Activated CD8-positive, alpha-beta memory T cell treated with anti-CD3 and anti-CD28 coated beads for 24 hours (primary cell): Measurements from ENCODE around the gene NT5DC1.
"Not testable (repeated sequence)": the region's sequence is repeated elsewhere in the genome, so short reads cannot be mapped to it uniquely, and the experiment has no call there.

Source experiments
- DNase-seq: peaks from one replicate; pipeline ENCODE4 v3.0.0-alpha.2; 2020

Gene NT5DC1

DNA sequence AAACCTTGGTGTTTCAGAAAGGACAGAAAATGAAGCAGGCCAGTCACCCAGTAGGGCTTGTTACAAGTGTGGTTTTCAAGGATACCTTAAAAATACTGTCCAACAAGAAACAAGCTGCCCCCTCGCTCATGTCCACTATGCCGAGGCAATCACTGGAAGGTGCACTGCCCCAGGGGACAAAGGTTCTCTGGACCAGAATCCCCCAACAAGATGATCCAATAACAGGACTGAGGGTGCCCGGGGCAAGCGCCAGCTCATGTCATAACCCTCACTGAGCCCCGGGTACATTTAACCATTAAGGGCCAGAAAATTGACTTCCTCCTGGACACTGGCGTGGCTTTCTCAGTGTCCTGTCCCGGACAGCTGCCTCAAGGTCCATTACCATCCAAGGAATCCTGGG, 6.6 kb upstream of the NT5DC1 start:
- DNase-seq = no peak

DNA sequence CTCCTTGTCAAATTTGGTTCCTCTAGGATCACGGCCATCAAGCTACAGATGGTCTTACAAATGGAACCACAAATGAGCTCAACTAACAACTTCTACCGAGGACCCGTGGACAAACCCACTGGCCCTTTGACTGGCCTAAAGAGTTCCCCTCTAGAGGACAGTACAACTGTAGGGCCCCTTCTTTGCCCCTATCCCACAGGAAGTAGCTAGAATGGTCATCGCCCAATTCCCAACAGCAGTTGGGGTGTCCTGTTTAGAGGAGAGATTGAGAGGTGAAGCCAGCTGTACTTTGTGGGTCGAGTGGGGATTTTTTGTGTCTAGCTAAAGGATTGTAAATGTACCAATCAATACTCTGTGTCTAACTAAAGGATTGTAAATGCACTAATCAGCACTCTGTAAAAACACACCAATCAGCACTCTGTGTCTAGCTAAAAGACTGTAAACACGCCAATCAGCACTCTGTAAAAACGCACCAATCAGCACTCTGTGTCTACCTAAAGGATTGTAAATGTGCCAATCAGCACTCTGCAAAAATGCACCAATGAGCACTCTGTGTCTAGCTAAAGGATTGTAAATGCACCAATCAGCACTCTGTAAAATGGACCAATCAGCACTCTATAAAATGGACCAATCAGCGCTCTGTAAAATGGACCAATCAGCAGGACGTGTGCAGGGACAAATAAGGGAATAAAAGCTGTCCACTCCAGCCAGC, 4.4 kb upstream of the NT5DC1 start:
- not testable (repeated sequence) for DNase-seq

DNA sequence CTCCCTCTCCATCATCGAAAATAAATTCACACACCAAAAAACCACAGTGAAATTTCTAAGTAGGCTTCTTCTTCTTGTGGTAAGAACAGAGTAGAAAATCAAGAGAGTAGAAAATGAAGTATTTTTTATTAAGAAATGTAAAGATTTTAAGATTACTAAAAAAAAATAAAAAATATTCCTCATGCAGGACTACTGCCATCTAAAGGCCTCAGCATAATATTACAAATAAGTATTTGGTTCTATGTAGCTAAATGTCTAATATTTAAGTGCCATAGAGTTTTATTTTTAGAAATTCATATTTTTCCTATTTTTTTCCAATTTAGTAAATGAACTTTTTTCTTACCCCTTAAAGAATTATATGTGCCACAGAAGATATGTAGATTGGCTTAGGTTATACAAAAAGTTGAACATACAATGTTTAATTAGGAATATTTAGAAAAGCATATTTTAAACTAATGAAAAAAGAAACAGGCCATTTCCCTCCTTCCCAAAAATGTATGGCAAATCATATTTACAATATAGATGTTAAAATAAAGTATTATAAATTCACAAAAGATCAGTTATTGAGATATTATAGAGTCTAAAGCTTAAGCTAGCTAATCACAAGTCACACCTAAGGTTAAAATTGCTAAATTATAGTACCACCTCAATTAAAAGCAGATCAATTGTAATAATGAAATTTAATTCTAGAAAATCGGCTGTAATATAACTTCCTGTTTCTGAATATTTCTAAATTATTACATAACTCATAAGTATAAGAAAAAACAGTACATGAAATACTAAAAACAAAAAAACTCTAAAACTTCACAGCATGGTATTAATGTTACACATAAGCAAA, 3.5 kb upstream of the NT5DC1 start:
- DNase-seq = no peak

DNA sequence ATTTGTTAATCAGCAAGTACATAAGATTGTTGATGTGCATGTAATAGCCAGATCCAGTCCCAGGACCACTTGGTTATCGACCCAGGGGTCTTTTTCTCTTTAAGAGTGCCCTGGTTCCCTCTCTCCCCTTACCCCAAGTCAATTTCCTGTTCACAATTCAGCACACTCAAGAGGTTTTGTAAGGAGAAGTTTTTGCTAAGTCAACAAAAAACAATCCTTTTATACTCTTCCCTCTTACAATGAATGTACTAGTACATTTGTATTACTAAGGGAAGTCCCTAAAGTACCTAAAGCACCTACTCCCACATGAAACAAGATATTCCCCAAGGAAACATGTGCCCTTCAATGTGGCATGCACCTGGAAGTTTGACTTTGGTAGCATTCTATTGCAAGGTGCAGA, 1.6 kb upstream of the NT5DC1 start:
- DNase-seq = no peak

DNA sequence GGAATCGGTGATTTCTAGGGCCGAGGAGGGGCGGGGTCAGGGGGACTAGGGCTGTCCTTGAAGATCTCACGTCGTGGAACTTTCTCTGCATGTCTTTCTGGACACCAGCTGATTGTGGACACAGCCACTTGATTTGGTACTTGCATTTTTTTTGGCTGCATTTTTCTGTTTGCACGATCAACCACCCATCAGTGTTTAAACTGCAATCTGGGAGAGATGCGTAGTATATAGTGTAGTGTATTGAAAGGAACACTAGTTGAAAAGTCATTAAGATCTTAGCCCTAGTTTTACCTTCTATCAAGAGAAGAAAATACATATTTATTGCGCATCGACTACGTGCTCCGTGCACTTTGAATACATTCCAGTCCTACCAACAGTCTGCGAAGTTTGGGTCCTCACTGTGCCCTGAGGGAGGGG, 657 bp downstream of the NT5DC1 start:
- no peak for DNase-seq

DNA sequence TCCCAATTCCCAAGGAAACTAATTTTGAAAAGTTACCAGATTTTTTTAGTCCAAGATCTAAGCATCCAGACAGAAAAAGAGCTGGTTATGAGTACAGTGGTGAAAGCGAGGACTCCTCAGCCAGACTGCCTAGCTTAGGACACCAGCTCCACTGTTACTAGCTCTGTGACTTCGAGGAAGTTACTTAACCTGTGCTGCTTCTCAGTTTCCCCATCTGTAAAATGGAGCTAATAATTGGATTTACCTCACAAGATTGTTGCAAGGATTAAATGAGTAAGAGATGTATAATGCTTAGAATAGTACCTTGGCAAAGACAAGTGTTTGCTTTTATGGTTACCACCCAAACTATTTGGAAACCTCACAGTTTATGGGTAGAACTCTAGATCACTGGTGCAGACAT, 1.1 kb downstream of the NT5DC1 start:
- DNase-seq = no peak

DNA sequence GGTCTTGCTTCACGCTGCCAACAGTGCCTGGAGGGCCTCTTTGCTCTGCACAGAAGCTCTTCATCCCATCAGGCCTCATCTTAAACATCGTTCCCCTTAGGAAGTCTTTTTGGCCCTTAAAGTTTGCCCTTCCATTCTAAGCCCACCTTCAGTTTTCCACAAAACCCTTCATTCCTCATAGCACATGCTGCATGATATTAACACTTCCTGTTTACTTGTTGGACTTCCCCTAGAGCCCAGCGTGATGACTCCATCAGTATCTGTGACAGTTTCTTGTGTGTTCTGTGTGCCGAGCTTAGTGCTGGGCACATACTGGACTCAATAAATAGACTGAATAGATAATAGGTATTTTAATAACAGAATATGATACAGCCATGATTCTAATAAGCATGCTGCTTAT, 2.2 kb downstream of the NT5DC1 start:
- DNase-seq = no peak

DNA sequence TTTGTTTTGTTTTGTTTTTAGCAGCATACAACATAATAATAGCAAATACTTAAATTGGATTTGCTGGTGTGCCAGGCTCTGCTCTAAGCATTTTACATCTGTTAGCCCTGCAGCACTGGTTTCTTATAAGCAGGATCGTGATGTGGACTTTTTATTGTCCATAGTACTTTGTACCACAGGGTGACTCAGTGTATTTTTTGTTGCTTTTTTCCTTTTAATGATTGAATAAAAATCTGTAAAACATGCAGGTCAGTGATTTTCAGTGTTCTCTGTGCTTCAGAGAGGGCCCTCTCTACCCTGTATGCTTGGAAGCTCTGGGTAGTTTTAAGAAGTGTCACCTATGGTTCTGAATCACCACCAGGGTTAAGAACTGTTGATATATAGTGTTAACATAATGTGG, 4.0 kb downstream of the NT5DC1 start:
- no peak for DNase-seq

DNA sequence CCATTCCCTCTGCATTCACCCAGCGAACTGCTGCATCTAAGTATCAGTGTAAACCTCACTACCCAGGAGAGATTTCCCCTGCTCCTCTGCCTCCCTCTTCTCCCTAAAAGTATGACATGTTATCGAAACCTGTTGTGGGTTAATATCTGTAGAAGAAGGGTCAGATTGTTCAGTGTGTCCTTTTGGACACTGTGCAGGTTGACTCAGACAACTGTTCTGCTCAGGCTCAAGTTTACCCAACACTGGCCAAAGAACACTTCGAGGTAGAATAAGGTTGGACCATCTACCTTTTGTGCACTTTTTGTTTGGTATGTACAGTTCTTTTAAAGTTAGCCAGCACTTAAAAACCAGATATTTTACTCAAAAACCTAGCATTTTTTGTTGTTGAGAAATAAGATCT, 4.6 kb downstream of the NT5DC1 start:
- no peak for DNase-seq

DNA sequence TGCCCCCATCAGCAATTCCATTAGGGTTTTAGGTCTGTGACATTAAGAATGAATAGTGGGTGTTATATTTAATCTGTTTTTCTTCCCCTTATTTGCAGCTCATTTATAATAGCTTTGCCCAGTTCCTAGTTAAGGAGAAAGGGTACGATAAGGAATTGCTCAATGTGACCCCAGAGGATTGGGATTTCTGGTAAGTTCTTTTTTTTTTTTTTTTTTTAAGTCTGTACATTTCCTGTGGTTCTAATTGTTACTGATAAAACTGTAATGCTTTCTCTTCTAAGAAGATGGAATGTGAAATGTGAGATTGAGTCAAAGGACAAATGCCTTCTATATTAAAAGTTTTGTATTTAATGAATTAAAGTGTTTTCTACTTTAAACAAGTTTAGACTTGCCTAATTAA, 5.5 kb downstream of the NT5DC1 start:
- DNase-seq = no peak

DNA sequence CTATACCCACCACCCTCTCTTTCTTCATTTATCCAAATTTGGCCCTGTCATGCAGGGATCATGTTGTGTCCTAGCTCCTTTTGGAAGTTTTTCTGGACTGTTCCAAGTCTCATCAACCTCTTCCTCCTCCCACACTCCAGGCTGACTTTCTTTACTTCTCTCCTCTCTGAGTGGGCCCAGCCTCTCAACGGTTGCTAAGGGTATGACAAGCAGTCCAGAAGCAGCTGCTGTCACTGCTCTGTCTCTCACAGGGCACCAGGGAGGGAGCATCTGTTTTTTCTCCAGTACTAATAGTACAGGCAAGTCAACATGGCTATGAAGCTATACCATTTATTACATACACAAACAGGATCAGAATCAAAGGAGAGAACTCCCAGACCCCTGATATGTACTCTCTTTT, 8.2 kb downstream of the NT5DC1 start:
- no peak for DNase-seq

DNA sequence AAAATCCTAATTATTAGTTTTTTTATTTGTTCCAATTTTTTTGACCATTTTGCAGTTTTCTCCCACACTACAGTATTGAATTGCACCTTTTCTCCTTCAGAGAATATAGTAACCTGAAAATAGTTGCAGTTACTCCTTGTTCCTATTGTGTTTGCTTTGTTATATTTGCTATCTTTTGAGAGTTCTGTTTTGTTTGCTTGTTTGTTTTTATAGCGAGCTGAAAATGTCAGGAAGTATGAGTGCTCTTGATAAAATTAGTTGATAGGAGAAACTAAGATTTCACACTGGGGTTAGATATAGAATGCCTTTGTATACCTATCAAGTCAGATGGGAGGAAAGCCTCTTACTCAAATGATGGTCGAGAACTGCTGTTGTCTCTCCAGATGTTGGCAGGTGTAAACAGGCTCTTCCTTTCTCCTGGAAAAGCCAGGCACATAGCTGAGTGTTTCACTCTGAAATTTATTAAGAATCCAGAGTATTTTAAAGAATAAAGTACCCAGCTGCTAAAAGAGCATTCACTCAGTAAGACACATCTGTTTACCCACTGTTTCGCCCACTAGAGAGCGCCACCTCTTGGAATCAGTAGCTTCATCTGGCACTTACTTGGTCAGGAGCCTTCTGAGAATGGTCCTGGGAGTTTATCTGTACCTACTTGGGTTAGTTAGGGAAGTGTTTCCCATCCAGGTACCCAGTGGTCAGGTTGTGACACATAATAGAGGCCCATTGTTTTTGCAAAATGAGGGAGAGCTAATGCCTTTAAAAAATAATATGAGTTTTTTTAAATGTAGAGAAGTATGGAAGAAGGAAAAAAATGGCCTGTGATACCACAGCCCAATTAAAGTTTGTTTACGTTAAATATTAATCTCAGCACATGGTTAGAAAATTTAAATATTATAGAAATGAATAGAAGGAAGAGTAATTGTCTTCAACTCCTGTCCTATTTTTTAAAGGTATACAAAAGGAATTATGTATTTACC, 11.2 kb downstream of the NT5DC1 start:
- no peak for DNase-seq

DNA sequence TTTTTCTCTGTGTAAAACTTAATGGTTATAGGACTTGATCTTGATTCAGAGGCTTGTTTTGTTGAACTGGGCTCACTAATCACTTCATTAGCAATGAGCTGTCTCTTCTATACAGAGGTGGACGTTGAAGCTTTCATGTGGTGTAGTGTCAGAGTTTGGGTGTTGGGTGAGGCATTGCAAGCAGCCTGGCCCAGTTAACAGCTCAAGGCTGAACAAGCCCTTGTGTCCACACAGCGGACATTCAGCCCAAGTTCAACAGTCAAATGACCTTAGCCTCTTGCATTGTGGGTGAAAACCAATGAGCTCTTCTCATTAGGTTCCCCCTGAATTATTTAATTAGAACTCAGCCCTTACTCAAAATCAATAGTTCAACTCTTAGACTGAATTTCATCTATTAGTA, 12.7 kb downstream of the NT5DC1 start:
- DNase-seq = no peak

DNA sequence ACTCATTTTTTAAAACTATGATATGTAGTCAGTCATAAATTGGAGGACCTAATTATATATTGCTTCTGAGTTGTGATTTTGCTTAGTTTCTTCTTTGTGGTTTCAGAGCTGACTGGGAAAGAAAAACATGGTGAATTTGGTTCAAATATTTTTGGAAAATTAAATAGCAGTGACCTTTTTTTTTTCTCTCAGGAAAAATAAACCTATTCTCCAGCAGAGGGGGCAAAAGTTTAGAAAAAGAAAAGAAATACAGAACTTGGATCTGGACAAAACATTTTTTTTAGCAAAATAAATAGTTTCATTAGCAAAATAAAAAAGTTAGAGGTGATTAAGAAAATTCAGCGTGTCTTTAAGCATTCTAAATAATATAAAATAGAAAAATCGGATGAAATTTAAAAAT, 15.1 kb downstream of the NT5DC1 start:
- DNase-seq = no peak

DNA sequence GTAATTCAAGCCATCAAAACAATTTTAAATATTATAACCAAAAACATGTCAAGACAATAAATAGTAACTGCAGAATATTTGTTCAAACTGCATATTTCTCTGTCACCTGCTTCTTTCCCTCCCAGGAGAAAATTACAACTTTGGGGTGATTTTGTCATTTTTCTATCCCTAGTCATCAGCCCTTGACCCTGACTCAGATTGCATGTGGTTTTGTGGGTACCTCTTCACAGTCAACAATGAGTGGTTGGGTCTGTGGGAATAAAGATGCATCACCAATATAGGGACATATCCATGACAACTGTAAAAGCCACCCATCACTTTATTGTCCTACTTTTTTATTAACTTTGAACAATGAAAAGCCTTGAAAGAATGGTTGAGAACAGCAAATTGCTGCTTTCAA, 18.0 kb downstream of the NT5DC1 start:
- no peak for DNase-seq

DNA sequence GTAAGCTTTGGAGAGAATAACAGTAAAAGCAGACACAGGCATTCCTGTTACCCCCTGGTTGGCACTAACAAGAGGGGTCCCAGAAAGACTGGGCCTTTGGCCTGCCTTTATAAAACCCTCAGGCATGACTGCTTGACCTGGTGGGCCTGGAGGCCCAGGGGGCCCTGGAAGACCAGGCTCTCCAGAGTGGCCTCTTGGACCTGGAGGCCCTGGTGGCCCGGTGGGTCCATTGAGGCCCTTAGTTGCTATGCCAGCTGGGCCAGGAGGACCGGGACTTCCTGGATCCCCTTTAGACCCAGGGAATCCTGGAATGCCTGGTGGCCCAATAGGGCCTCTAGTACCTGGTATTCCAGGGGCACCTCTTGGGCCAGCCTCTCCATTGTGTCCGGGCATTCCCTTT, 19.8 kb downstream of the NT5DC1 start:
- no peak for DNase-seq

DNA sequence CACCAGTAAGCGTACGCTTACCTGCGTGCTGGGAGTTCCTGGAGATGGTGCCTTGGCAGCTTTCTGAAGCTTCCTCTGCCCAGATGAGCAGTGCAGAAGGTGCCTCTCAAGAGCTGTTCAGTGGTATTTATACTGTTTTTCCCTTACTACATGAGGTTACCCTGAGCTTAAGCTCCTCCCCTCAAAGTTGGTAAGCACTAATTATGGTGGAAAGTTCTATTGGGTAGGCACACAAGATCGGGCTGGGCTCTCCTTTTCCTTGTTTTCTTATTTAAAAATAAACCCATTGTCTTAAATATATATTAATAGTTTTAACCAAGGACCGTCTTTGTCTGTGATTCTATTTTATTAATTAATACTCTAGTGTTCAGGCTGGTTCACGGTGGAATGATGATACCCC, 25.4 kb downstream of the NT5DC1 start, which contains the start of gene COL10A1:
TSS of gene COL10A1 (minus strand) at position 101 of the 400 bp plus-strand sequence. CDS start 640 bp downstream, outside the sequence.
- DNase-seq = no peak

DNA sequence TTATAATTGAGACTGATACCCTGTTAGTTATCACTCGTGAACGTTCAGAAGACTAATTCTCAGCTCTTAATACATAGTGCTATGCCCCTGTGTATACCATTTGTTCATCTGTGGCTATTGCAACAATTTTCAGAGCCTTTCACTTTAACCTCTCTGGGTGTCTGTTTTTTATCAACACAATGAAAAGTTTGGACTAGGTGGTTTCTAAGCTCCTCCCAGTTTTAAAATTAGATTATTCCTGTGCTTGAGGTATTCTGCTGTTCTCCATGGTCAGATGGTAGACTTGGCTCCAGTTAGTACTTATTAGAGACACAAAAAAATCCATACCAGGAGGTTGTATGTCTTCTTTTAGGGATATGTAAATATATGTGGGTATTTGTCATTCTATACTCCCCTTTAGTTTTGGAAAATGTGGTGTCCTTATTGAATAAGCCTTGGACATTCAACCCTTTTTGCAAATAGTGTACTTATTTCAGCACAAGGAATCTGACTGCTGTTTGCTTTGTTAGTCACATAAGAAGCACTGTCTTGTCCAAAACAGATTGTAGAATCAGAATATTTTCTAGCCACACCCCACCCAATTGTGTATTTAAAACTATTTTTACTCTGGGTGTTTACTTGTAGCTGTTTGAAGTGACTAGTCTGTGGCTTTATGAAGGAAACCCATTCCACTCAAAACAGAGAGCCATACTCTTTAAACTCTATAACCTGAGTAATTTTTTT, 27.3 kb downstream of the NT5DC1 start:
- DNase-seq = no peak

DNA sequence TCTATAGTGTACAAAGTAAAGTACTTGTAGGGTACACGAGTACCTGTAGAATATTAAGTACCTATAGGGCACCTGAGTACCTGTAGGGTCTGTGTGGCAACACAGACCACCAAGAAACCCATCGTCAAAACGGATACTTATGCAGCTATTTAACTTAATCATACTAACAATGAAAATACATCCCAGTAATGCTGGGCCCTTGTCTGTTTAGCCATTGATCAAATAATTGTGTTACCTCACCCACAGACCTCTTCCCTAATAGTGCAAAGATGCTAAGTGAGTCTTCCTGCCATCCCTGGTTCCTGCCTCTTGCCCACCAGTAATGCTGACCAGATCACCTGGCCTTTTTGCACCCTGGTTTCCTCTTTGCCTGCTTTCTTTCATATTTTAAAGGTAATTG, 32.8 kb downstream of the NT5DC1 start:
- no peak for DNase-seq

DNA sequence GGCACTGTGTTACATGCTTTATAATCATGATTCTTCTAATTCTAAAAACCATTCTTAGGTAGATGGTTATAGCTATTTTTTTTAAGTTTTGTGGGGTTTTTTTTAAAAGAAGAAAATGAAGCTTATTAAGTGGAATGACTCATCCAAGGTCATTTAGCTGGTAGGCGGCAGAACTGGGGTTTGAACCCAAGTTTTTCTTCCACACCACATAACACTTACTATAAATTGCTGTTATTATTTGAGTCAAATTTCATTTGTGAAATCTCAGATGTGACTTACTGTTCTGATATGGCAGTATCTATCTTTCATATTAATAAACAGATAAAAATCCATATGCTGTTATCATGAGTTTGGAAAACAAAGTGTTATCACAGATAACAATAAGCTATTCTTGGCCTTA, 35.7 kb downstream of the NT5DC1 start:
- DNase-seq = no peak

DNA sequence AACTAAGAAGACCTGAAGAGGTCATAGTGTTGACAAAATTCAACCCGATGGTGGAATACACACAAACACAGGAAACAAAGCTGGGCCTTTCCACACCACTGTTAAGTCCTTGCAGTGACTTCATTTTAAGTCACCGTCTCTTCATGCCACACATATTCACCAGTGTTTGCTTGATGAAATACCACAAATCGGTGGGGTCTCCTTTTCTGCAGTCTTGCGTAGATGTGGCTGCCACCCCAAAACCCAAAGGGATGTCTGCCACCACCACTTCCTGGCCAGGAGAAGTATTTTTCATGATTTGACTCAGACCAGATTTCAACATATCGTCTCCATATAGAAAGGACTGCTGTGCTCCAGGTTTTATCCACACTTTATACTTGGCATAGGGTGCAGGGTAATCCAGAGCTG, 36.3 kb downstream of the NT5DC1 start:
- DNase-seq = no peak

DNA sequence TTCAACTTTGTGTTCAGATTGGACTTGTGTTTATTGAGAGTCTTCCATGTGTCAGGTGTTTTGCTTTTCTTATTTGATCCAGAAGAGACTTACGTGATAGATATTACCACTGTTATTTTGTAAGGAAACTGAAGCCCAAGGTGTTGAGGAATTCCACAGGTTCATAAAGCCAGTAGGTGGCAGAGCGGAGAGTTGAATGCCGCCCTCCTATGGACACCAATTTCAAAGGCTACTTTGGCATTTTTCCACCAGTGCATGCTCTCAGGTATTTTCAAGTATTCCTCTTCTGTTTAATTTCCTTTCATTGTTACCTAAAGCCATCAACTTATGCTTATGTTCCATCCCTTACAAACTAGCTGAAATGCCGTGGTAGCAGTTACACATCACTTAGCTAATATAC, 39.3 kb downstream of the NT5DC1 start:
- no peak for DNase-seq

DNA sequence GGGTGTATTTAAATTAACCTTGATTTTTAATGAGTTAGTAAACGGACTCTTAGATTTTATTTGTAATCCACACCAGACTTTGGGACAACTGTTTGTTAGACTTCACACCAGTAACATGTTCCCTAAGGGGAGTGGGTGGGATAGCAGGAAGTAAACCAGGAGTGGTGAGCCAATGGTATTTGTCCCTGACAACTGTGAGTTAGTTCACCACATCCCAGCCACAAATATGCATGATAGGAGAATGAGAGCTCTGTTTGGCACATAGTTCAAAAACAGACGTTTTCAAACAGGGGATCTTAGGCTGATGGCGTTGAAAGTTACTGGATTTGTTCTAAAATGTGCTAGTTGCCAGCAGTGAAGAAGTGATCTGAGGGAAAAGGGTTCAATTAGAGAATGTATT, 44.0 kb downstream of the NT5DC1 start:
- DNase-seq = no peak
